ENCODE data around the gene NAALAD2. TPM values are rescaled to one million over a fixed set of nuclear protein-coding genes. Genes with fewer than 3 reads are reported as not detected.

NAALAD2 gene
- polyA plus RNA-seq, 1 experiment, result 0.64 TPM

- POLR2A ChIA-PET, result no interaction called here
Measured at GRCh38 chr11:90208857-90209256, 74.4 kb downstream of the NAALAD2 start.

GRCh38 chr11:90213322-90213721 is 78.9 kb downstream of the NAALAD2 start:
- TF ChIP-seq CTCF (IDR thresholded peaks at IDR 0.05; ENCODE audit: low read depth, low read length), result no peak
- Histone ChIP-seq H3K27me3 (ENCODE audit: control insufficient read depth, insufficient read depth, low read length) (no peaks in the 10 kb centered on the region), H3K4me3 (ENCODE audit: low read depth, low read length) (no peak overlapping the region), H3K27ac (ENCODE audit: low read depth, low read length) (no peak overlapping the region), H3K9me3 (ENCODE audit: control insufficient read depth, insufficient read depth, low read length) (no peaks in the 10 kb centered on the region)
- CTCF ChIA-PET, result interaction anchor here (2.3 kb wide), 1 partner anchor 8 kb away, joined by 34 read pairs; no protein-coding TSS in a partner anchor
- POLR2A ChIA-PET, result no interaction called here
- no peak for DNase-seq (ENCODE audit: low read depth, low spot score)

More at GRCh38 chr11:90208857-90209256, 74.4 kb downstream of the NAALAD2 start:
- DNase-seq (ENCODE audit: low read depth, low spot score), result no peak
- Histone ChIP-seq H3K4me3 (ENCODE audit: low read depth, low read length) (no peak overlapping the region), H3K27me3 (ENCODE audit: control insufficient read depth, insufficient read depth, low read length) (no peaks in the 10 kb centered on the region), H3K9me3 (ENCODE audit: control insufficient read depth, insufficient read depth, low read length) (no peaks in the 10 kb centered on the region), H3K27ac (ENCODE audit: low read depth, low read length) (no peak overlapping the region)
- no peak for TF ChIP-seq CTCF (IDR thresholded peaks at IDR 0.05; ENCODE audit: low read depth, low read length)
- CTCF ChIA-PET, result no interaction called here

GRCh38 chr11:90216611-90217010 is 82.1 kb downstream of the NAALAD2 start:
- no peak for TF ChIP-seq CTCF (IDR thresholded peaks at IDR 0.05; ENCODE audit: low read depth, low read length)
- Histone ChIP-seq H3K9me3 (ENCODE audit: control insufficient read depth, insufficient read depth, low read length) (no peaks in the 10 kb centered on the region), H3K4me3 (ENCODE audit: low read depth, low read length) (no peak overlapping the region), H3K27ac (ENCODE audit: low read depth, low read length) (no peak overlapping the region), H3K27me3 (ENCODE audit: control insufficient read depth, insufficient read depth, low read length) (no peaks in the 10 kb centered on the region)
- DNase-seq (ENCODE audit: low read depth, low spot score), result no peak
- CTCF ChIA-PET, result interaction anchor here (0.7 kb wide), 1 partner anchor 12 kb away, joined by 3 read pairs; no protein-coding TSS in a partner anchor
- POLR2A ChIA-PET, result no interaction called here

GRCh38 chr11:90218606-90219005 is 84.1 kb downstream of the NAALAD2 start:
- Histone ChIP-seq H3K27ac (ENCODE audit: low read depth, low read length) (no peak overlapping the region), H3K4me3 (ENCODE audit: low read depth, low read length) (no peak overlapping the region), H3K9me3 (ENCODE audit: control insufficient read depth, insufficient read depth, low read length) (no peaks in the 10 kb centered on the region), H3K27me3 (ENCODE audit: control insufficient read depth, insufficient read depth, low read length) (no peaks in the 10 kb centered on the region)
- no peak for DNase-seq (ENCODE audit: low read depth, low spot score)
- CTCF ChIA-PET, result interaction anchor here (2.8 kb wide), 1 partner anchor 14 kb away, joined by 29 read pairs; no protein-coding TSS in a partner anchor
- TF ChIP-seq CTCF (IDR thresholded peaks at IDR 0.05; ENCODE audit: low read depth, low read length), result no peak
- POLR2A ChIA-PET, result no interaction called here

GRCh38 chr11:90219438-90219837 is 85.0 kb downstream of the NAALAD2 start:
- DNase-seq (ENCODE audit: low read depth, low spot score), result no peak
- Histone ChIP-seq H3K27ac (ENCODE audit: low read depth, low read length) (no peak overlapping the region), H3K4me3 (ENCODE audit: low read depth, low read length) (no peak overlapping the region), H3K27me3 (ENCODE audit: control insufficient read depth, insufficient read depth, low read length) (no peaks in the 10 kb centered on the region), H3K9me3 (ENCODE audit: control insufficient read depth, insufficient read depth, low read length) (no peaks in the 10 kb centered on the region)
- TF ChIP-seq CTCF (IDR thresholded peaks at IDR 0.05; ENCODE audit: low read depth, low read length), result no peak
- ChIA-PET CTCF (interaction anchor here (2.8 kb wide), 1 partner anchor 15 kb away, joined by 29 read pairs; no protein-coding TSS in a partner anchor), POLR2A (no interaction called here)
